ENCODE data around the gene SRD5A1.

SRD5A1 gene

DNA sequence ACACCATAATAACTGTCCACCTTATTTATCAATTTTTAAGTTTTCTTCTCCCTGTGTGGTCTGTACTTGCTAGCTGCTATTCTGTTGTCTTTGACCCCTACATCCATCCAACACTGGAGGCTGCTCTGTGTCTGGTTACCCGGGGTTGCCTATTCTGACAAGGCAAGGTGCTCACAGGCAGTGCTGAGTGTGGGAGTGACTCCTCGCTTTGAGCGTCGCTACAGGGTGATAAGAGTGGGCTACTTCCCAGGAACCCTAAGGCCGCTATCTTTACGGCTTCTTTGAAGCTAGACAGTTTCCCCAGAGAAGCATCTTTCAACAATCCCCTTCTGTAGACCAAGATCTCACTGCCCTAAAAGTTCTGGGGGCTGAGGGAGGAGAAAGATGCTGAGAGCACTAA lies 35.7 kb upstream of the SRD5A1 start:
- Mint-ChIP-seq H3K4me3 (no peak overlapping the region), H3K27me3 (no peaks in the 10 kb centered on the region), H3K9me3 (no peaks in the 10 kb centered on the region), H3K4me1 (no peaks in the 10 kb centered on the region), H3K36me3 (ENCODE audit: low read depth) (peaks cover 63% of the 10 kb centered on the region), H3K27ac (no peak overlapping the region)
- DNase-seq (no peak), ATAC-seq (no peak)

GRCh38 chr5:6598351-6598900 lies 34.8 kb upstream of the SRD5A1 start:
- H3K36me3 Mint-ChIP-seq (ENCODE audit: low read depth), result peaks cover 67% of the 10 kb centered on the region
- H3K27ac Mint-ChIP-seq, result peak overlapping the region; percentile 19

GRCh38 chr5:6599739-6600138 lies 33.5 kb upstream of the SRD5A1 start:
- H3K36me3 Mint-ChIP-seq (ENCODE audit: low read depth), result peaks cover 78% of the 10 kb centered on the region
- DNase-seq, result no peak
- ATAC-seq, result no peak
- H3K4me3 Mint-ChIP-seq, result no peak overlapping the region
- H3K27ac Mint-ChIP-seq, result no peak overlapping the region
- H3K9me3 Mint-ChIP-seq, result no peaks in the 10 kb centered on the region
- H3K27me3 Mint-ChIP-seq, result no peaks in the 10 kb centered on the region
- H3K4me1 Mint-ChIP-seq, result no peaks in the 10 kb centered on the region

More at GRCh38 chr5:6598351-6598900, 34.8 kb upstream of the SRD5A1 start:
- Mint-ChIP-seq H3K9me3 (no peaks in the 10 kb centered on the region), H3K27me3 (no peaks in the 10 kb centered on the region), H3K4me1 (no peaks in the 10 kb centered on the region), H3K4me3 (no peak overlapping the region)
- ATAC-seq (peak; percentile 20), DNase-seq (no peak)

DNA sequence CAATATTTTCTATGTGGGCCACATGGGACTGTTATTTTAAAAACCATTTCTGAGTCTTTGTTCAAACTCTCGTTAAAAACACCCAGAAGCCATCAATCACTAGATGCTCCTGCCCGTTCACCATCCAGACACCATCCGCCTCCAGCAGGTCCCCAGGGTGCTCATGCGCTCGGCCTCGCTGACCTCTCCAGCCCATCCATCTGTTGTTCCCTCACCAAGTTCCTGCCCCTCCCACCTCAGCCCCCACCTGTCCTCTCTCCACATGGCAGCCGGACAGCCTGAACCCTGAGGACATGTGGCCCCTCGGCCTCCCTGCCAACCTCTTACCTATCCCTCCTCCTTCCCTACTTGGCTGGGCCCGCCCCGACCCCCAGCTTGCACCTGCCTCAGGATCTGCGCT lies 32.0 kb upstream of the SRD5A1 start:
- no peak overlapping the region for H3K4me3 Mint-ChIP-seq
- DNase-seq (no peak), ATAC-seq (no peak)
- H3K4me1 Mint-ChIP-seq, result no peaks in the 10 kb centered on the region
- no peaks in the 10 kb centered on the region for H3K9me3 Mint-ChIP-seq
- H3K27ac Mint-ChIP-seq, result peak overlapping the region; percentile 19
- peaks cover 84% of the 10 kb centered on the region for H3K36me3 Mint-ChIP-seq (ENCODE audit: low read depth)
- no peaks in the 10 kb centered on the region for H3K27me3 Mint-ChIP-seq

- Mint-ChIP-seq H3K27ac (no peak overlapping the region), H3K4me1 (no peaks in the 10 kb centered on the region), H3K4me3 (no peak overlapping the region), H3K27me3 (no peaks in the 10 kb centered on the region), H3K36me3 (ENCODE audit: low read depth) (peaks cover 83% of the 10 kb centered on the region), H3K9me3 (no peaks in the 10 kb centered on the region)
- DNase-seq (no peak), ATAC-seq (no peak)
Observed at GRCh38 chr5:6601816-6602215, 31.4 kb upstream of the SRD5A1 start.

GRCh38 chr5:6602441-6602840 lies 30.8 kb upstream of the SRD5A1 start:
- H3K36me3 Mint-ChIP-seq (ENCODE audit: low read depth), result peaks cover 83% of the 10 kb centered on the region
- no peak overlapping the region for H3K27ac Mint-ChIP-seq
- no peaks in the 10 kb centered on the region for H3K9me3 Mint-ChIP-seq
- no peaks in the 10 kb centered on the region for H3K4me1 Mint-ChIP-seq
- DNase-seq (no peak), ATAC-seq (no peak)
- H3K4me3 Mint-ChIP-seq, result no peak overlapping the region
- H3K27me3 Mint-ChIP-seq, result no peaks in the 10 kb centered on the region

GRCh38 chr5:6603643-6604042 lies 29.6 kb upstream of the SRD5A1 start:
- DNase-seq (no peak), ATAC-seq (no peak)
- Mint-ChIP-seq H3K9me3 (no peaks in the 10 kb centered on the region), H3K4me1 (no peaks in the 10 kb centered on the region), H3K27me3 (no peaks in the 10 kb centered on the region), H3K4me3 (no peak overlapping the region), H3K36me3 (ENCODE audit: low read depth) (peaks cover 84% of the 10 kb centered on the region), H3K27ac (no peak overlapping the region)

DNA sequence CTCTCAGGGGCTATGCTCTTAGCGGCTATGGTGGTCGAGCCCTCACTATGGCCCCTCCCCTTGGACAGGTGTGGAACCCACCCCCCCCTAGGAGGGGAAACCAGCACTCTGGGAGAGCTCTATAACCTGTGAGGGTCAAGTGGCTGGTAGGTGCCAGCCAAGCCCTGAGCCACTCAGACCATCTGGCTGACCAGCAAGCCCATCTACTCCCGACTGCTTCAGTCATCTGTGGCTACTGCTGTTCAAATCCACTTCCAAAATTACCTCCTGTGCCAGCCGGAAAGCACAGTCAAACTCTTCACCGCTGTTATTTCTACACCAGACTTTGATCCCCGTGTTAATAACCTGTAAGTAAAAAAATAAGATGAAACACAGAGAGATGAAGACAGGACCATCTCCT lies 28.9 kb upstream of the SRD5A1 start:
- no peak overlapping the region for H3K27ac Mint-ChIP-seq
- no peaks in the 10 kb centered on the region for H3K9me3 Mint-ChIP-seq
- no peak overlapping the region for H3K4me3 Mint-ChIP-seq
- no peaks in the 10 kb centered on the region for H3K27me3 Mint-ChIP-seq
- H3K36me3 Mint-ChIP-seq (ENCODE audit: low read depth), result peaks cover 84% of the 10 kb centered on the region
- no peaks in the 10 kb centered on the region for H3K4me1 Mint-ChIP-seq
- ATAC-seq (no peak), DNase-seq (no peak)

- Mint-ChIP-seq H3K9me3 (no peaks in the 10 kb centered on the region), H3K4me3 (no peak overlapping the region), H3K27me3 (no peaks in the 10 kb centered on the region), H3K27ac (no peak overlapping the region), H3K36me3 (ENCODE audit: low read depth) (peaks cover 87% of the 10 kb centered on the region), H3K4me1 (no peaks in the 10 kb centered on the region)
- DNase-seq (no peak), ATAC-seq (no peak)
Observed at GRCh38 chr5:6604946-6605345, 28.3 kb upstream of the SRD5A1 start.

DNA sequence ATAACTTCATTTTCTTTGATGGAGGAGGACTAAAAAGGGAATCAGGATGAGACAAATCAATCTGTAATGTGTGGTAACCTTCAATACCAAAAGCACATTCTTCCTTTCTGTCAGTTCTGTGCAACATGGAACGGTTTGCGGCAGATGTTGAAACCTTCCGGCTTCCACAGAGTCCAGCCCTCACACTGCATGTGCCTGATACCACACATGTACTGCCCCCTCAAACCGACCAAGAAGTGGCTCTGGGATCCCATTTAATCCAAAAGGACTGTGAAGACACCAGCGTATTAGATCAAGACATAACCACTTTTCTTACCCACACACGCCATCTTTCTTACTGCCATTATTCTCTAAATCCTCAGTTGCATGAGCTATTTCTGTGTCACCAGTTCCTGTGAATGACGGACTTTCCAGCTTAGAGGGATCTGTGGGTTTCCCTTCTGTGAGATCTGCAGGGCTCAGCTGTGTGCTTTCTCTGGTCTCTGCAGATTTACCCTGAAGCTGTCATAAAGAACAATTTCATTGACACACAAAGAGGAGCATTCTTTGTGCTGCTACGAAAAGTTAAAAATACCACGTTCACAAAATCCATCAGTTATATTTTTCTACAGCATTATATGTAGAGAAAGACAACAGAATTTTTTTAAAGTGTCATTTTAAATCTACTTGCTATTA lies 26.2 kb upstream of the SRD5A1 start:
- DNase-seq, result no peak
- ATAC-seq, result no peak
- Mint-ChIP-seq H3K27ac (no peak overlapping the region), H3K36me3 (ENCODE audit: low read depth) (peaks cover 82% of the 10 kb centered on the region), H3K9me3 (no peaks in the 10 kb centered on the region), H3K4me1 (no peaks in the 10 kb centered on the region), H3K4me3 (no peak overlapping the region), H3K27me3 (no peaks in the 10 kb centered on the region)

DNA sequence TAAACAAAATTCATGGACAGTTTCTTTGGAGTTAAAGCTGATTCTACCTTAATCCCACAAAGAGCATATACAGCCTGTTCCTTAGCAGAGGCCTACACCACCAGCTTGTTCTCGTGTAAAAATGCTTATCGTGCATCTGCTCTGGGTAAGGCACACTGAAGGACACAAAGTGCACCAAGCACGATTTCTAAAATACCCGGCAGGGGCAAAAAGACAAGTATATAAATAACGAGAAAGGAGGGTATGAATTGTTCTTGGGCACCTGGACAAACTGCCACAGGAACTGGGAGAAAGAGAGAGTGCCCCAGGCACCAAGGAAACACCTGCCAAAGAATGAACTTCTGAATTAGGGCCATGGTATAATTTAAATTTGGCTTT lies 25.7 kb upstream of the SRD5A1 start:
- peaks cover 82% of the 10 kb centered on the region for H3K36me3 Mint-ChIP-seq (ENCODE audit: low read depth)
- H3K27ac Mint-ChIP-seq, result no peak overlapping the region
- DNase-seq, result no peak
- H3K27me3 Mint-ChIP-seq, result no peaks in the 10 kb centered on the region
- no peak overlapping the region for H3K4me3 Mint-ChIP-seq
- H3K9me3 Mint-ChIP-seq, result no peaks in the 10 kb centered on the region
- no peak for ATAC-seq
- H3K4me1 Mint-ChIP-seq, result no peaks in the 10 kb centered on the region

DNA sequence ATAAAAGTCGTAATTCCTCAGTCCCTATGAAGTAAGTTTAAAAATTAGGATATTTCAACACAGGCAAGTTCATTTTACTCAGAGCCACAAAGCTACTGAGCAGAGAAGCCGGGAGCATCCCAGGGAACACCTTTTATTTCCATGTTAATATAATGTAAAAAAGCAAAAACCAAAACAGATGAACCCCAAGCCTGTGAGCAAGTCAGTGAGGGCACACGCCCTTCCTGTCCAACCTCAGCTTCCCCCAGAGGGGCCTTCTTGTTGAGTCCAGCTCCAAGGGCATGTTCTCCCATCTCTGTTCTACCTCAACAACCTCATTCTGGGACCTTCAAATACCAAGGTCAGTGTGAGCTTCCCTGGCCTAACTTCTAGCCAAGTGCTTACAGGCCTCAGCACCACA lies 25.2 kb upstream of the SRD5A1 start:
- Mint-ChIP-seq H3K36me3 (ENCODE audit: low read depth) (peaks cover 82% of the 10 kb centered on the region), H3K27ac (no peak overlapping the region), H3K4me1 (no peaks in the 10 kb centered on the region), H3K9me3 (no peaks in the 10 kb centered on the region), H3K4me3 (no peak overlapping the region), H3K27me3 (no peaks in the 10 kb centered on the region)
- ATAC-seq (no peak), DNase-seq (no peak)

DNA sequence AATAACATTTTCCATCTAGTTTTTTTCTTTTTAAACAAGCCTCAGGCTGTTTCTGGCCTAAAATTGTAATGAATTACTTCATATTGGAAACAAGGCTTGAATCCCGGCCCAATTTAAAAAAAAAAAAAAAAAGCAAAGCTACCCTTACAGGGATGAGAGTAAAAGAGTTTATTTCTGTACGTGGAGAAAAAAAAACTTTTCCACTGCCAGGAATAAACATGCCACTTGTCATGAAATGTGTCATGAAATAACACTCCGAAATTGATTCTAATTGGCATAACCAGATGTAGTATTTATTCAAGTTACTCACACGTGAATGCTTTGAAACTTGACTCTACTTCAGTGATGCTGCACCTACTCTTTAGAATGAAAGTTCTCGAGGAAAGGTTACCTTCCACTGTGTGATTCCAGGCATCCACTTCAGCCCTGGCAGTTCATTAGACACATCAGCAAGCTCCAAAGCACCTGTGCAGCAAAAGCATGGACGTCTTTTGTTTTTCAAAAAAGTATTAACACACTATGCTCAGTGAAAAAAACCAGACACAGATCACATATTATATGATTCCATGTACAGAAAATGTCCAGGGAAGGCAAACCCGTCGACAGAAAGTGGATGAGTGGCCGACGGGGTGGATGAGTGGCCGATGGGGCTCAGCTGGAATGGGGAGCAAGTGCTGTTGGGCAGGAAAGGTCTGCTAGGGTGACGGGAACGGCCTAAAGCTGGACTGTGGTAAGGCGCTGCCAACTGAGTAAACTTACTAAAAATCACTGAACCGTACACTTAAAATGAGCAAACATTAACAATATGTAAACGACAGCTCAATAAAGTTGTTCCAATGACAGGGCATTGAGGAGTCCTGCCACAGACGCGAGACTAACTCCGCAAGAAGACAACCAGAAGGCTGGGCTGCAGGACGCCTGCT lies 21.6 kb upstream of the SRD5A1 start:
- Mint-ChIP-seq H3K36me3 (ENCODE audit: low read depth) (peaks cover 88% of the 10 kb centered on the region), H3K27ac (no peak overlapping the region), H3K9me3 (no peaks in the 10 kb centered on the region), H3K4me1 (peaks cover 15% of the 10 kb centered on the region), H3K27me3 (no peaks in the 10 kb centered on the region), H3K4me3 (no peak overlapping the region)
- no peak for DNase-seq
- ATAC-seq, result no peak

DNA sequence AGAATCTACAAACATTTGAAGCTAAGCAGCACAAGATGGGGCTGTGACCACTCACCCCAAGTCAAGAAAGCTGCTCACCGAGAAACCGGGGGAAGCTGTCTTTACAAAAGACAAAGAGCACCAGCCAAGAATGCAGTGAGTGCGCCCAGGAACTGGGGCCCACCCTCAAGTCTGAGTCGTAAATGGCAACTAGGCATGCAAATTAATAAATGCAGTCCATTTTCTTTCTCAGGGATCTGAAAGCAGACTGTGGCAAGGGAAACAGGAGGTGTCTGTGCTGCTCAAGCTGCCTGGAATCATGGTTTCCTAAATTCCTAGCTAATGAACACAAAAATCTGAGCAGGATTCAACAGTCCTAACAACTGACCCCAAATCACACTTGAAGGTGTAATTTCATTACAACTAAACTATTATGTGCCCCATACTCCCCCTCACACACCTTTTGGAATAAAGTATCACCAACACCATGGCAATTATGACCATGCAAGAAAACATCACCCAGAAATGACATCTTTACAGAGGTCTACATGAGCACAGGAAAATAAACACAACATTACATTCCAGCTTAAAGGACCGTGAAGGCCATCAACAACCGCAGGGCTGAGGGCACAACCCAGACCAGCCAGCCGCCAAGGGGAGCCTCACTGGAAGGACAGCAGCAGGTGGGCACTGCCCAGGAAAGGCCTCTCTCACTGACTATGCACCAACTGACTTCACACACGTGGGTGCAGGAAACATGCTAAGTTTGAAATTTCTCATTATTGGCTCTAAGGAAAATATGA lies 18.0 kb upstream of the SRD5A1 start:
- no peaks in the 10 kb centered on the region for H3K27me3 Mint-ChIP-seq
- peaks cover 76% of the 10 kb centered on the region for H3K36me3 Mint-ChIP-seq (ENCODE audit: low read depth)
- H3K9me3 Mint-ChIP-seq, result no peaks in the 10 kb centered on the region
- no peak overlapping the region for H3K4me3 Mint-ChIP-seq
- H3K27ac Mint-ChIP-seq, result peak overlapping the region; percentile 2
- ATAC-seq, result peak; percentile 46
- DNase-seq, result no peak
- peaks cover 15% of the 10 kb centered on the region for H3K4me1 Mint-ChIP-seq
